KMS-11 (cell line): ENCODE results near the gene DDX18.
"Not testable (repeated sequence)": the region's sequence is repeated elsewhere in the genome, so short reads cannot be mapped to it uniquely, and the experiment has no call there.

Experiments
- H2AFZ ChIP-seq: fragments of 200-600 bp; sonication (generic); 2 replicates; pipeline ENCODE4 v1.6.1; 2016; ENCODE audit warnings: antibody characterized with exemption, mixed run types, low read depth
- H3K27ac ChIP-seq: fragments of 200-600 bp; sonication (generic); 2 replicates; pipeline ENCODE4 v1.6.1; 2016; ENCODE audit warnings: mild to moderate bottlenecking, mixed run types
- H3K27me3 ChIP-seq: fragments of 200-600 bp; sonication (generic); 2 replicates; pipeline ENCODE4 v1.6.1; 2017; ENCODE audit warnings: mild to moderate bottlenecking, low read depth, mixed run types, moderate library complexity; ENCODE audit not compliant: insufficient read depth
- H3K36me3 ChIP-seq: fragments of 200-600 bp; sonication (generic); 2 replicates; pipeline ENCODE4 v1.6.1; 2017; ENCODE audit warnings: mild to moderate bottlenecking, mixed run types; ENCODE audit not compliant: insufficient read depth
- H3K4me1 ChIP-seq: fragments of 200-600 bp; sonication (generic); 2 replicates; pipeline ENCODE4 v1.6.1; 2016; ENCODE audit warnings: mild to moderate bottlenecking, low read depth, mixed run types; ENCODE audit not compliant: poor library complexity, severe bottlenecking
- H3K4me2 ChIP-seq: fragments of 200-600 bp; sonication (generic); 2 replicates; pipeline ENCODE4 v1.7.0; 2016; ENCODE audit warnings: mild to moderate bottlenecking, mixed run types
- H3K4me3 ChIP-seq: fragments of 200-600 bp; sonication (generic); IDR thresholded peaks from 2 replicates; pipeline ENCODE4 v1.6.1; 2017; ENCODE audit warnings: low read depth, low read length, mixed read lengths; ENCODE audit not compliant: insufficient read depth
- H3K79me2 ChIP-seq: fragments of 200-600 bp; sonication (generic); 2 replicates; pipeline ENCODE4 v1.6.1; 2016; ENCODE audit warnings: low read depth, mixed run types; ENCODE audit not compliant: insufficient read depth
- H3K9ac ChIP-seq: fragments of 200-600 bp; sonication (generic); 2 replicates; pipeline ENCODE4 v1.6.1; 2016; ENCODE audit warnings: mild to moderate bottlenecking, mixed run types
- H4K20me1 ChIP-seq: fragments of 200-600 bp; sonication (generic); 2 replicates; pipeline ENCODE4 v1.6.1; 2016; ENCODE audit warnings: mild to moderate bottlenecking, mixed run types; ENCODE audit not compliant: insufficient read depth
- CTCF ChIP-seq: fragments of 200-600 bp; sonication (generic); conservative IDR thresholded peaks from 2 replicates; pipeline ENCODE4 v1.6.1; 2017; ENCODE audit warnings: low read depth, mild to moderate bottlenecking, antibody characterized with exemption, low read length, moderate library complexity, mixed read lengths

DDX18 gene

GRCh38 chr2:117789505-117789904 lies 25.0 kb upstream of the DDX18 start:
- Histone ChIP-seq H4K20me1 (no peaks in the 10 kb centered on the region), H3K36me3 (no peaks in the 10 kb centered on the region), H3K4me3 (no peak overlapping the region), H3K4me2 (no peak overlapping the region), H3K27ac (no peak overlapping the region), H2AFZ (no peak overlapping the region), H3K9ac (no peak overlapping the region), H3K4me1 (no peaks in the 10 kb centered on the region), H3K27me3 (no peaks in the 10 kb centered on the region), H3K79me2 (no peaks in the 10 kb centered on the region)
- no peak for TF ChIP-seq CTCF

GRCh38 chr2:117794668-117795067 lies 19.8 kb upstream of the DDX18 start:
- H3K27me3 ChIP-seq: no peaks in the 10 kb centered on the region

GRCh38 chr2:117801826-117802225 lies 12.7 kb upstream of the DDX18 start:
- Histone ChIP-seq H3K4me2 (no peak overlapping the region), H3K27me3 (no peaks in the 10 kb centered on the region), H3K36me3 (no peaks in the 10 kb centered on the region), H3K9ac (no peak overlapping the region), H2AFZ (no peak overlapping the region), H3K27ac (no peak overlapping the region), H3K4me3 (no peak overlapping the region), H3K79me2 (no peaks in the 10 kb centered on the region), H3K4me1 (no peaks in the 10 kb centered on the region), H4K20me1 (no peaks in the 10 kb centered on the region)
- TF ChIP-seq CTCF: no peak

More at GRCh38 chr2:117794668-117795067, 19.8 kb upstream of the DDX18 start:
- H2AFZ ChIP-seq: no peak overlapping the region
- H4K20me1 ChIP-seq: no peaks in the 10 kb centered on the region
- TF ChIP-seq CTCF: no peak
- H3K79me2 ChIP-seq: no peaks in the 10 kb centered on the region
- H3K36me3 ChIP-seq: no peaks in the 10 kb centered on the region
- no peak overlapping the region for H3K4me3 ChIP-seq
- no peak overlapping the region for H3K27ac ChIP-seq
- H3K4me1 ChIP-seq: no peaks in the 10 kb centered on the region
- H3K9ac ChIP-seq: no peak overlapping the region
- no peak overlapping the region for H3K4me2 ChIP-seq

GRCh38 chr2:117803644-117804325 lies 10.7 kb upstream of the DDX18 start:
- not testable (repeated sequence) for H3K4me2 ChIP-seq, H3K4me3 ChIP-seq, H2AFZ ChIP-seq, H3K27me3 ChIP-seq, H4K20me1 ChIP-seq, H3K27ac ChIP-seq, H3K36me3 ChIP-seq, H3K79me2 ChIP-seq, H3K4me1 ChIP-seq, H3K9ac ChIP-seq

GRCh38 chr2:117812443-117812842 lies 2.0 kb upstream of the DDX18 start:
- H3K9ac ChIP-seq: no peak overlapping the region
- no peak overlapping the region for H3K4me2 ChIP-seq

More at GRCh38 chr2:117812443-117812842, 2.0 kb upstream of the DDX18 start:
- no peaks in the 10 kb centered on the region for H3K27me3 ChIP-seq
- no peak for TF ChIP-seq CTCF
- H3K4me3 ChIP-seq: no peak overlapping the region
- H4K20me1 ChIP-seq: no peaks in the 10 kb centered on the region
- peaks cover 18% of the 10 kb centered on the region for H3K4me1 ChIP-seq
- H3K36me3 ChIP-seq: no peaks in the 10 kb centered on the region
- H2AFZ ChIP-seq: no peak overlapping the region
- H3K27ac ChIP-seq: no peak overlapping the region
- peaks cover 29% of the 10 kb centered on the region for H3K79me2 ChIP-seq
